Colon (tissue), 2 donors: ENCODE results near the gene VEGFA.

Experiments used
- FAIRE-seq: peaks from 2 replicates; lab custom pipeline; 2012; peaks lifted over from hg19 to GRCh38; lab: Jason Lieb, UNC
- donor health status: control.
- donor health status: control.

The VEGFA gene

DNA sequence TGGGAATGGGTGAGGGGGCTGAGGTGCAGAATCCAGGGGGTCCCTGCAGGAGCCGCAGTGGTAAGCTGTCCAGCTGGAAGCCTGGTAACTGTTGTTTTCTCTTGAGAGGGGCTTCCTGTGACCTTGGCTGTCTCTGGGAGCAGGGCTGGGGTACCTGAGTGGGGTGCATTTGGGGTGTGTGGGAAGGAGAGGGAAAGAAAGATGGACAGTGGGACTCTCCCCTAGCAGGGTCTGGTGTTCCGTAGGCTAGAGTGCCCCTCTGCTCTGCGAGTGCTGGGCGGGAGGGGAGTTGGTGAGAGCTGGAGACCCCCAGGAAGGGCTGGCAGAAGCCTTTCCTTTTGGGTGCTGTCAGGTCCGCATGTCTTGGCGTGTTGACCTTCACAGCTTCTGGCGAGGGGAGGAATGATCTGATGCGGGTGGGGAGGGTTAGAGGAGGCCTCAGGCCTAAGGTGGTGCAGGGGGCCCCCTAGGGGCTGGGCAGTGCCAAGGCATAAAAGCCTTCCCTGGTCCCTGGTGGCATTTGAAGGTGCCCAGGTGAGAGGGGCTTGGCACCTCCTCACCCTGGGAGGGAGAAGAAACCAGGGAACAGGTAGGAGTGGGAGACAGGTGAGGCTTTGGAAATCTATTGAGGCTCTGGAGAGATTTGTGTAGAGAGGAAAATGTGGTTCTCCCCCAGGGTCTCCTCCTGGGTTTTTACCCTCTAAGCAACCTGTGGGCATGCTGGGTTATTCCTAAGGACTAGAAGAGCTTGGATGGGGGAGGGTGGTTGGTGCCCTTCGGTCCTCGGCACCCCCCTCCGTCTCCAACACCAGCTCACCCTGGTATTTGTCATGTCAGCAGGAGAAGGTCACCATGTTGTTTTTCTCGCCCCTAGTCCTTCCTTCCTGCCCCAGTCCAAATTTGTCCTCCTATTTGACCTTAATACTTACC lies 3.3 kb downstream of the VEGFA start:
- FAIRE-seq = no peak

DNA sequence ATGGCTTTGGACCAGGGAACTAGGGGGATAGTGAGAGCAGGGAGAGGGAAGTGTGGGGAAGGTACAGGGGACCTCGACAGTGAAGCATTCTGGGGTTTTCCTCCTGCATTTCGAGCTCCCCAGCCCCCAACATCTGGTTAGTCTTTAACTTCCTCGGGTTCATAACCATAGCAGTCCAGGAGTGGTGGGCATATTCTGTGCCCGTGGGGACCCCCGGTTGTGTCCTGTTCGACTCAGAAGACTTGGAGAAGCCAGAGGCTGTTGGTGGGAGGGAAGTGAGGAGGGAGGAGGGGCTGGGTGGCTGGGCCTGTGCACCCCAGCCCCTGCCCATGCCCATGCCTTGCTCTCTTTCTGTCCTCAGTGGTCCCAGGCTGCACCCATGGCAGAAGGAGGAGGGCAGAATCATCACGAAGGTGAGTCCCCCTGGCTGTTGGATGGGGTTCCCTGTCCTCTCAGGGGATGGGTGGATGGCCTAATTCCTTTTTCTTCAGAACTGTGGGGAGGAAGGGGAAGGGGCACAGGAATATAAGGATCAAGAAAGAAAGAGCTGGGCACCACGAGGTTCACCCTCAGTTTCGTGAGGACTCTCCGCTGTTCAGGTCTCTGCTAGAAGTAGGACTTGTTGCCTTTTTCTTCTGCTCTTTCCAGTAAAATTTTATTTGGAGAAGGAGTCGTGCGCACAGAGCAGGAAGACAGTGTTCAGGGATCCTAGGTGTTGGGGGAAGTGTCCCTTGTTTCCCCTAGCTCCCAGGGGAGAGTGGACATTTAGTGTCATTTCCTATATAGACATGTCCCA lies 4.2 kb downstream of the VEGFA start:
- FAIRE-seq = no peak

DNA sequence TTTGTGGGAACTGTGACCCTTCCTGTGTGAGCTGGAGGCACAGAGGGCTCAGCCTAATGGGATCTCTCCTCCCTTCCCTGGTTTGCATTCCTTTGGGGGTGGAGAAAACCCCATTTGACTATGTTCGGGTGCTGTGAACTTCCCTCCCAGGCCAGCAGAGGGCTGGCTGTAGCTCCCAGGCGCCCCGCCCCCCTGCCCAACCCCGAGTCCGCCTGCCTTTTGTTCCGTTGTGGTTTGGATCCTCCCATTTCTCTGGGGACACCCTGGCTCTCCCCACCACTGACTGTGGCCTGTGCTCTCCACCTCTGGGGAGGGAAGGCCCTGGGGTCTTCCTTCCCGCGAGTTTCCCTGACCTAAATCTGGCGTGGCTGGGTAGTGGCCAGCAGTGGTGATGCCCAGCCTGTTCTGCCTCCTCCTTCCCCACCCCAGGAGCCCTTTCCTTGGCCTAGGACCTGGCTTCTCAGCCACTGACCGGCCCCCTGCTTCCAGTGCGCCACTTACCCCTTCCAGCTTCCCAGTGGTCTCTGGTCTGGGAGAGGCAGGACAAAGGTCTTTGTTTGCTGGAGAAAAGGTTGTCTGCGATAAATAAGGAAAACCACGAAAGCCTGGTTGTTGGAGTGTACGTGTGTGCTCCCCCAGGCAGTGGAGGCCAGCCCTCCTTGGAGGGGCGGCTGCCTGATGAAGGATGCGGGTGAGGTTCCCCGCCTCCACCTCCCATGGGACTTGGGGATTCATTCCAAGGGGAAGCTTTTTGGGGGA lies 4.9 kb downstream of the VEGFA start:
- no peak for FAIRE-seq

DNA sequence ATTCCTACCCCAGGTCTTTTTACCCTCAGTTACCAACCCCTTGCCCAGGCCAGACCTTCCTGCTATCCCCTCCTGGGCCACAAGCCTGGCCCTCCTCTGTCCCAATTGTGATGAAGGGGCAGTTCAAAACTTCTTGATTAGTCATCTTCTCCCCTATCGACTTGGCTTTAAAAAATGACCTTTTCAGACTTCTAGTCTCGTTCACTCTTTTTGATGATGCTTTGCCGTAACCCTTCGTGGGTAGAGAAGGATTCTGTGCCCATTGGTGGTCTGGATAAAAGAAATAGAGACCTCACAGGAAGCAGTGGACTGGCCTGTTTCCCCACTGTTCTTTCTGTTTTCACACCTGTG lies 5.5 kb downstream of the VEGFA start:
- no peak for FAIRE-seq

DNA sequence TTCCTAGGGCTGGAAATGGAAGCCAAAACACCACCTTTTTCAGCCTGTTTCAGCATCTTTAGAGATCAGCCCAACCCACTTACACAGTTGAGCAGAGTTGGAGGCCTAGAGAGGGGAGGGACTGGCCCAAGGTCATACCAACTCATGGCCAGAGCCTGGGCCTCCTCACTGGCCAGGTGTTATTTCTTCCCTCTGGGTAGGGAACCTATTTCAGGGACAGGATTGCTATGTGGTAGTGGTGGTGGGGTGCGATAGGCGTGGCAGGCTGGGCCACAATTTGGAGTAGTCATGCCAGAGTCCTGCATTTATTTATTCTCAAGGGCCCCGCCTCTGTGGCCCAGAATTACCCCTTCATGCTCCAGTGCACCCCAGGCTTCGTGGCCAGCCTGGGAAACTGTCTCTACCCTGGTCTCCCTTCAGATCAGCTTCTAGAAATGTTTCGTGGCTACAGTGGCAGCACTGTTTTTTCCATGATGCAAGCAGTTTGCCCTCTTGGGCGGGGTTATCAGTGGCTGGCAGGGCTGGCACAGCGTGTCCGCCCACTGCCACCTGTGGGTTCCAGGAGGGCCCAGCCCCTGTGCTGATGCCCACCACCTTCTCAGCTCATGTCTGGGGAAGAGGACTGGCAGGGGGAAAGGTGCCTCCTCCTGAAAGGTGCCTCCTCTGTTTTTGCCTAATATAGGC lies 6.2 kb downstream of the VEGFA start:
- no peak for FAIRE-seq

DNA sequence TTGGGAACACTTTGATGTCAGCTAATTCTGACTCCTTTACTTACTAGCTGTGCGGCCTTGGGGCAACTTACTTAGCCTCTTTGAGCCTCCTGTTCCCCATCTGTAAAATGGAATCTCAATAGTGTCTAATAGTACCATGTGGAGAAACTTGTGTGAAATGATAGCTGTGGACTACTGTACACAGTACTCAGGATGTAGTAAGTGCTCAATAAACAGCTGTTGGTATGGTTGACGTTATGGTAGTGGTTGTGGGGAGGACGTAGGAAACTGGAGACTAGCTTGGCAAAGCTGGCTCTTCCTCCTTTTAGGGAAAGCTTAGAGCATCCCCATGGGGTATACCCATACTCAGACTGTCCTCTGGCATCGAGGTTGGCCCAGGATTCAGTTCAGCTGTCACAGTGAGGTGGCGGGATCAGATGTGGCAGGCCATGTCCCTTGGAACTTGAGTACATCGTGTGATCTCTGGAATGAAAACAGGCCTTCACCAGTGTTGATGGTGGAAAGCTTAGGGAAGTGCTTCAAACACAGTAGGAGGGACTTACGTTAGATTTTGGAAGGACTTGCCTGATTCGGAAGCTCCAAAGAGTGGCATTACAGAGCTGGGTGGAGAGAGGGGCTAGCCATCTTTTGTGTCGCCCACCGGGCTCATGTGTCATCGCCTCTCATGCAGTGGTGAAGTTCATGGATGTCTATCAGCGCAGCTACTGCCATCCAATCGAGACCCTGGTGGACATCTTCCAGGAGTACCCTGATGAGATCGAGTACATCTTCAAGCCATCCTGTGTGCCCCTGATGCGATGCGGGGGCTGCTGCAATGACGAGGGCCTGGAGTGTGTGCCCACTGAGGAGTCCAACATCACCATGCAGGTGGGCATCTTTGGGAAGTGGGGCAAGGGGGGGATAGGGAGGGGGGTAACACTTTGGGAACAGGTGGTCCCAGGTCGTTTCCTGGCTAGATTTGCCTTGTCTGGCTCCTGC lies 7.1 kb downstream of the VEGFA start:
- no peak for FAIRE-seq

DNA sequence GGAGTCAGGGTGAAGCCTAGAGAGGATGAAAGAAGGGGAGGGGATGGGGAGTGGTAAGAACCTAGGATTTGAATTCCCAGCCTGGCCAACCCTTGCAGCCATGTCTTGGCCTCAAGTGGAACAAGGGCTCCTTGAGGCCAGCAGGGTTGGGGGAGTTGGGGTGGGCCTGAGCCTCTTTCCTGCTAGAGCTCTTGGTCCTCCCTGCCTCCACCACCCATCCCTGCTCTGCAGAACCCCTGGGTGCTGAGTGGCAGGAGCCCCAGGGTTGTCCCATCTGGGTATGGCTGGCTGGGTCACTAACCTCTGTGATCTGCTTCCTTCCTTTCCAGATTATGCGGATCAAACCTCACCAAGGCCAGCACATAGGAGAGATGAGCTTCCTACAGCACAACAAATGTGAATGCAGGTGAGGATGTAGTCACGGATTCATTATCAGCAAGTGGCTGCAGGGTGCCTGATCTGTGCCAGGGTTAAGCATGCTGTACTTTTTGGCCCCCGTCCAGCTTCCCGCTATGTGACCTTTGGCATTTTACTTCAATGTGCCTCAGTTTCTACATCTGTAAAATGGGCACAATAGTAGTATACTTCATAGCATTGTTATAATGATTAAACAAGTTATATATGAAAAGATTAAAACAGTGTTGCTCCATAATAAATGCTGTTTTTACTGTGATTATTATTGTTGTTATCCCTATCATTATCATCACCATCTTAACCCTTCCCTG lies 8.3 kb downstream of the VEGFA start:
- FAIRE-seq = no peak

DNA sequence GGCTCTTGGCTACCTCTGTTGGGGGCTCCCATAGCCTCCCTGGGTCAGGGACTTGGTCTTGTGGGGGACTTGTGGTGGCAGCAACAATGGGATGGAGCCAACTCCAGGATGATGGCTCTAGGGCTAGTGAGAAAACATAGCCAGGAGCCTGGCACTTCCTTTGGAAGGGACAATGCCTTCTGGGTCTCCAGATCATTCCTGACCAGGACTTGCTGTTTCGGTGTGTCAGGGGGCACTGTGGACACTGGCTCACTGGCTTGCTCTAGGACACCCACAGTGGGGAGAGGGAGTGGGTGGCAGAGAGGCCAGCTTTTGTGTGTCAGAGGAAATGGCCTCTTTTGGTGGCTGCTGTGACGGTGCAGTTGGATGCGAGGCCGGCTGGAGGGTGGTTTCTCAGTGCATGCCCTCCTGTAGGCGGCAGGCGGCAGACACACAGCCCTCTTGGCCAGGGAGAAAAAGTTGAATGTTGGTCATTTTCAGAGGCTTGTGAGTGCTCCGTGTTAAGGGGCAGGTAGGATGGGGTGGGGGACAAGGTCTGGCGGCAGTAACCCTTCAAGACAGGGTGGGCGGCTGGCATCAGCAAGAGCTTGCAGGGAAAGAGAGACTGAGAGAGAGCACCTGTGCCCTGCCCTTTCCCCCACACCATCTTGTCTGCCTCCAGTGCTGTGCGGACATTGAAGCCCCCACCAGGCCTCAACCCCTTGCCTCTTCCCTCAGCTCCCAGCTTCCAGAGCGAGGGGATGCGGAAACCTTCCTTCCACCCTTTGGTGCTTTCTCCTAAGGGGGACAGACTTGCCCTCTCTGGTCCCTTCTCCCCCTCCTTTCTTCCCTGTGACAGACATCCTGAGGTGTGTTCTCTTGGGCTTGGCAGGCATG lies 9.2 kb downstream of the VEGFA start:
- FAIRE-seq = no peak

DNA sequence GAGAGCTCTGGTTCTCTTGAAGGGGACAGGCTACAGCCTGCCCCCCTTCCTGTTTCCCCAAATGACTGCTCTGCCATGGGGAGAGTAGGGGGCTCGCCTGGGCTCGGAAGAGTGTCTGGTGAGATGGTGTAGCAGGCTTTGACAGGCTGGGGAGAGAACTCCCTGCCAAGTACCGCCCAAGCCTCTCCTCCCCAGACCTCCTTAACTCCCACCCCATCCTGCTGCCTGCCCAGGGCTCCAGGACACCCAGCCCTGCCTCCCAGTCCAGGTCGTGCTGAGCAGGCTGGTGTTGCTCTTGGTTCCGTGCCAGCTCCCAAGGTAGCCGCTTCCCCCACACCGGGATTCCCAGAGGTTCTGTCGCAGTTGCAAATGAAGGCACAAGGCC lies 9.8 kb downstream of the VEGFA start:
- FAIRE-seq = no peak

DNA sequence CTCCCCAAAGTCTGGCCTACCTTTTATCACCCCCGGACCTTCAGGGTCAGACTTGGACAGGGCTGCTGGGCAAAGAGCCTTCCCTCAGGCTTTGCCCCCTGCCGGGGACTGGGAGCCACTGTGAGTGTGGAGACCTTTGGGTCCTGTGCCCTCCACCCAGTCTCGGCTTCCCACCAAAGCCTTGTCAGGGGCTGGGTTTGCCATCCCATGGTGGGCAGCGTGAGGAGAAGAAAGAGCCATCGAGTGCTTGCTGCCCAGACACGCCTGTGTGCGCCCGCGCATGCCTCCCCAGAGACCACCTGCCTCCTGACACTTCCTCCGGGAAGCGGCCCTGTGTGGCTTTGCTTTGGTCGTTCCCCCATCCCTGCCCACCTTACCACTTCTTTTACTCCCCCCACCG lies 10.3 kb downstream of the VEGFA start:
- FAIRE-seq = no peak

DNA sequence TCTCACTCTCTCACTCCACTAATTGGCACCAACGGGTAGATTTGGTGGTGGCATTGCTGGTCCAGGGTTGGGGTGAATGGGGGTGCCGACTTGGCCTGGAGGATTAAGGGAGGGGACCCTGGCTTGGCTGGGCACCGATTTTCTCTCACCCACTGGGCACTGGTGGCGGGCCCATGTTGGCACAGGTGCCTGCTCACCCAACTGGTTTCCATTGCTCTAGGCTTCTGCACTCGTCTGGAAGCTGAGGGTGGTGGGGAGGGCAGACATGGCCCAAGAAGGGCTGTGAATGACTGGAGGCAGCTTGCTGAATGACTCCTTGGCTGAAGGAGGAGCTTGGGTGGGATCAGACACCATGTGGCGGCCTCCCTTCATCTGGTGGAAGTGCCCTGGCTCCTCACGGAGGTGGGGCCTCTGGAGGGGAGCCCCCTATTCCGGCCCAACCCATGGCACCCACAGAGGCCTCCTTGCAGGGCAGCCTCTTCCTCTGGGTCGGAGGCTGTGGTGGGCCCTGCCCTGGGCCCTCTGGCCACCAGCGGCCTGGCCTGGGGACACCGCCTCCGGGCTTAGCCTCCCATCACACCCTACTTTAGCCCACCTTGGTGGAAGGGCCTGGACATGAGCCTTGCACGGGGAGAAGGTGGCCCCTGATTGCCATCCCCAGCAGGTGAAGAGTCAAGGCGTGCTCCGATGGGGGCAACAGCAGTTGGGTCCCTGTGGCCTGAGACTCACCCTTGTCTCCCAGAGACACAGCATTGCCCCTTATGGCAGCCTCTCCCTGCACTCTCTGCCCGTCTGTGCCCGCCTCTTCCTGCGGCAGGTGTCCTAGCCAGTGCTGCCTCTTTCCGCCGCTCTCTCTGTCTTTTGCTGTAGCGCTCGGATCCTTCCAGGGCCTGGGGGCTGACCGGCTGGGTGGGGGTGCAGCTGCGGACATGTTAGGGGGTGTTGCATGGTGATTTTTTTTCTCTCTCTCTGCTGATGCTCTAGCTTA lies 11.2 kb downstream of the VEGFA start:
- FAIRE-seq = no peak

DNA sequence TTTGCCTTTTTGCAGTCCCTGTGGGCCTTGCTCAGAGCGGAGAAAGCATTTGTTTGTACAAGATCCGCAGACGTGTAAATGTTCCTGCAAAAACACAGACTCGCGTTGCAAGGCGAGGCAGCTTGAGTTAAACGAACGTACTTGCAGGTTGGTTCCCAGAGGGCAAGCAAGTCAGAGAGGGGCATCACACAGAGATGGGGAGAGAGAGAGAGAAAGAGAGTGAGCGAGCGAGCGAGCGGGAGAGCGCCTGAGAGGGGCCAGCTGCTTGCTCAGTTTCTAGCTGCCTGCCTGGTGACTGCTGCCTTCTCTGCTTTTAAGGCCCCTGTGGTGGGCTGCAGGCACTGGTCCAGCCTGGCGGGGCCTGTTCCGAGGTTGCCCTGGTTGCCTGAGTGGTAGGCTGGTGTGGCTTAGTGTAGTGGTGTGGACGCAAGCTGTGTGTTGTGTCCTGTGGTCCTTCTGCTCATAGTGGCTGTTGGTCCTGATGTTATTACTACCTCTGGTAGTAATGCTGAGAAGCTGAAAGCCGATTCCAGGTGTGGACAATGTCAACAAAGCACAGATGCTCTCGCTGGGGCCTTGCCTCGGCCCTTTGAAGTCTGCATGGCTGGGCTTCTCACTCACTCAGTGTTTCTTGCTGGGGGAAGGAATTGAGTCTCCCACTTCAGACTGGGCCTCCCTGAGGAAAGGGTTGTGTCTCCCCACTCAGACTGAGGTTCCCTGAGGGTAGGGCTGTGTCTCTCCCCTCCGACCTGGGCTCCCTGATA lies 12.1 kb downstream of the VEGFA start:
- no peak for FAIRE-seq

DNA sequence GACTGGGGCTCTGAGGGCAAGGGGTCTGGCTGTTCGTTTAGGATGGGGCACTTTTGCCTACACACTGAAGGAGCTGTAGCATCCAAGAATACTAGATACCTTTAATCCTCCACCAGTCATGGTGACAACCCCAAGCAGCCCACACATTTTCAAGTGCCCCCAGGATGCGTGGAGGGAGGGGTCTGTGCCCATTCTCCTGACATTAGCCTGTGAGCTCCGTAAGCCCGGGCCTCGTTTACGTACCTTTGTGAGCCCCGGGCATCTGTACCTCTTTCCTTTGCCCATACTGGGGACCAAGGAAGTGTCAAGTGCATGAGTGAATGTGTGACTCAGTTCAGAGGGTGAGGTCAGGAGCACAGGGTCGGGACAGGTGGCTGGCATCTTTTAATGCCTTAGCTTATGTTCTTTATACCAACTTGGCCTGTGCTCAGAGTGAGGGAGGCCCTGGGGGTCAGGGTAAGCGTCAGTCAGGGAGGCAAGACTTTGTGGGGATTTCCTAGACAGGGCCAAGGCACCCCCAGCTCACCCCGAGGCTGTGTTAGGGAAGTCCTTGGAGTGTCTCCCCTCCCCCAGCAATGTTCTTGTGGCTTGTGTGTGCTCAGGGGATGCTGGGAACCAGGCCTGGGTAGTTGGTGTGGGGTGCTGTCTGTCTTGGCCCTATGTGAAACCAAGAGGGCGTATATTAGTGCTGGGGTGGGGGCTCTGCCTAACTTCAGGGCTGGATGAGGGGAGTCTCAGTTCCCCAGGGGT lies 12.9 kb downstream of the VEGFA start:
- no peak for FAIRE-seq

DNA sequence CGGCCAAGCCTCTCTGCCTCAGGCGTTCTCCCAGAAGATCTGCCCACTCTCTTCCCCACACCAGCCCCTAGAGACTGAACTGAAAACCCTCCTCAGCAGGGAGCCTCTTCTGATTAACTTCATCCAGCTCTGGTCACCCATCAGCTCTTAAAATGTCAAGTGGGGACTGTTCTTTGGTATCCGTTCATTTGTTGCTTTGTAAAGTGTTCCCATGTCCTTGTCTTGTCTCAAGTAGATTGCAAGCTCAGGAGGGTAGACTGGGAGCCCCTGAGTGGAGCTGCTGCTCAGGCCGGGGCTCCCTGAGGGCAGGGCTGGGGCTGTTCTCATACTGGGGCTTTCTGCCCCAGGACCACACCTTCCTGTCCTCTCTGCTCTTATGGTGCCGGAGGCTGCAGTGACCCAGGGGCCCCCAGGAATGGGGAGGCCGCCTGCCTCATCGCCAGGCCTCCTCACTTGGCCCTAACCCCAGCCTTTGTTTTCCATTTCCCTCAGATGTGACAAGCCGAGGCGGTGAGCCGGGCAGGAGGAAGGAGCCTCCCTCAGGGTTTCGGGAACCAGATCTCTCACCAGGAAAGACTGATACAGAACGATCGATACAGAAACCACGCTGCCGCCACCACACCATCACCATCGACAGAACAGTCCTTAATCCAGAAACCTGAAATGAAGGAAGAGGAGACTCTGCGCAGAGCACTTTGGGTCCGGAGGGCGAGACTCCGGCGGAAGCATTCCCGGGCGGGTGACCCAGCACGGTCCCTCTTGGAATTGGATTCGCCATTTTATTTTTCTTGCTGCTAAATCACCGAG lies 14.2 kb downstream of the VEGFA start:
- FAIRE-seq = no peak

DNA sequence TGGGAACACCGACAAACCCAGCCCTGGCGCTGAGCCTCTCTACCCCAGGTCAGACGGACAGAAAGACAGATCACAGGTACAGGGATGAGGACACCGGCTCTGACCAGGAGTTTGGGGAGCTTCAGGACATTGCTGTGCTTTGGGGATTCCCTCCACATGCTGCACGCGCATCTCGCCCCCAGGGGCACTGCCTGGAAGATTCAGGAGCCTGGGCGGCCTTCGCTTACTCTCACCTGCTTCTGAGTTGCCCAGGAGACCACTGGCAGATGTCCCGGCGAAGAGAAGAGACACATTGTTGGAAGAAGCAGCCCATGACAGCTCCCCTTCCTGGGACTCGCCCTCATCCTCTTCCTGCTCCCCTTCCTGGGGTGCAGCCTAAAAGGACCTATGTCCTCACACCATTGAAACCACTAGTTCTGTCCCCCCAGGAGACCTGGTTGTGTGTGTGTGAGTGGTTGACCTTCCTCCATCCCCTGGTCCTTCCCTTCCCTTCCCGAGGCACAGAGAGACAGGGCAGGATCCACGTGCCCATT lies 15.3 kb downstream of the VEGFA start:
- no peak for FAIRE-seq
